IMR-90 (cell line): Measurements from ENCODE around the gene RAB40A. TPM values are rescaled to one million over a fixed set of nuclear protein-coding genes. Genes with fewer than 3 reads are reported as not detected.

Source experiments
- ATAC-seq: fragments of 200-7000 bp; cut with Tn5 transposase; 2 replicates; pipeline ENCODE4 v1.9.1; 2020; ENCODE audit warnings: low read depth, mild to moderate bottlenecking, moderate library complexity
- BruUV-seq: library from RNA; stranded (reverse); fragments of 400-500 nt; replicated peaks from 2 replicates; lab custom pipeline; 2021; lab: Mats Ljungman, UMichigan
- CTCF ChIA-PET: fragments of 300-600 bp; formaldehyde crosslinking; extraction: SDS; loops from one replicate; lab custom pipeline; 2021; ENCODE audit warnings: antibody characterized with exemption; lab: Yijun Ruan, JAX
- POLR2A ChIA-PET: fragments of 300-600 bp; sonication (Branson Sonifier 250); formaldehyde crosslinking; loops from one replicate; lab custom pipeline; 2022; ENCODE audit warnings: antibody characterized with exemption; ENCODE audit not compliant: unreplicated experiment; lab: Charles Lee
- DNase-seq: peaks from one replicate; pipeline ENCODE4 v3.0.0; 2013
- H2AFZ ChIP-seq: replicated peaks from 2 replicates; pipeline ENCODE3; 2013; ENCODE audit warnings: low read length, mild to moderate bottlenecking; ENCODE audit not compliant: poor library complexity
- H2AK5ac ChIP-seq: 2 replicates; pipeline ENCODE4 v1.6.1; 2013; ENCODE audit warnings: low read depth, low read length, inconsistent platforms
- H2AK9ac ChIP-seq: replicated peaks from 2 replicates; pipeline ENCODE3; 2013; ENCODE audit warnings: mild to moderate bottlenecking, low read depth, low read length, moderate library complexity; ENCODE audit not compliant: poor library complexity
- H2BK120ac ChIP-seq: 2 replicates; pipeline ENCODE4 v1.6.1; 2013; ENCODE audit warnings: low read depth, low read length, inconsistent platforms
- H2BK15ac ChIP-seq: 3 replicates; pipeline ENCODE4 v1.6.1; 2013; ENCODE audit warnings: low read depth, low read length, inconsistent platforms
- H2BK20ac ChIP-seq: 2 replicates; pipeline ENCODE4 v1.6.1; 2013; ENCODE audit warnings: low read depth, mild to moderate bottlenecking, inconsistent platforms, low read length, moderate library complexity
- H2BK5ac ChIP-seq: 2 replicates; pipeline ENCODE4 v1.6.1; 2013; ENCODE audit warnings: mild to moderate bottlenecking, low read depth, low read length, inconsistent platforms; ENCODE audit not compliant: poor library complexity, severe bottlenecking
- H3K14ac ChIP-seq: replicated peaks from 2 replicates; pipeline ENCODE4 v1.6.1; 2013; ENCODE audit warnings: low read depth, low read length, inconsistent platforms
- H3K18ac ChIP-seq: 2 replicates; pipeline ENCODE4 v1.6.1; 2013; ENCODE audit warnings: low read depth, low read length, control low read depth
- H3K23ac ChIP-seq: 2 replicates; pipeline ENCODE4 v1.6.1; 2013; ENCODE audit warnings: low read depth, low read length, inconsistent platforms
- H3K27ac ChIP-seq: 2 replicates; pipeline ENCODE4 v1.5.1; 2013; ENCODE audit warnings: mild to moderate bottlenecking, control low read depth, low read length; ENCODE audit not compliant: insufficient read depth
- H3K27me3 ChIP-seq: 2 replicates; pipeline ENCODE4 v1.6.1; 2013; ENCODE audit warnings: low read length; ENCODE audit not compliant: control insufficient read depth, insufficient read depth
- H3K36me3 ChIP-seq: 2 replicates; pipeline ENCODE4 v1.6.1; 2013; ENCODE audit warnings: low read length, mixed read lengths; ENCODE audit not compliant: control insufficient read depth, insufficient read depth
- H3K4ac ChIP-seq: 2 replicates; pipeline ENCODE4 v1.6.1; 2013; ENCODE audit warnings: low read depth, low read length, inconsistent platforms
- H3K4me1 ChIP-seq: 2 replicates; pipeline ENCODE4 v1.6.1; 2013; ENCODE audit warnings: low read length, mixed read lengths; ENCODE audit not compliant: control insufficient read depth, insufficient read depth
- H3K4me2 ChIP-seq: 2 replicates; pipeline ENCODE4 v1.6.1; 2013; ENCODE audit warnings: low read depth, mild to moderate bottlenecking, control low read depth, low read length, moderate library complexity
- H3K4me3 ChIP-seq: 2 replicates; pipeline ENCODE4 v1.5.1; 2013; ENCODE audit warnings: low read depth, mild to moderate bottlenecking, control low read depth, low read length, moderate library complexity; ENCODE audit not compliant: insufficient read depth
- H3K56ac ChIP-seq: 2 replicates; pipeline ENCODE4 v1.6.1; 2013; ENCODE audit warnings: low read length, inconsistent platforms; ENCODE audit not compliant: insufficient read depth; ENCODE audit errors: extremely low read depth
- H3K79me1 ChIP-seq, 2 experiments: 2 replicates each; pipeline ENCODE4 v1.6.1; 2013; ENCODE audit warnings: low read length in 2 of 2, inconsistent platforms in 1 of 2, low read depth in 1 of 2
- H3K9ac ChIP-seq: 2 replicates; pipeline ENCODE4 v1.6.1; 2013; ENCODE audit warnings: low read depth, low read length, control low read depth
- H3K9me1 ChIP-seq: 2 replicates; pipeline ENCODE4 v1.6.1; 2013; ENCODE audit warnings: low read length, inconsistent platforms; ENCODE audit not compliant: insufficient read depth
- H3K9me3 ChIP-seq: 2 replicates; pipeline ENCODE4 v1.6.1; 2013; ENCODE audit warnings: low read length; ENCODE audit not compliant: control insufficient read depth, insufficient read depth
- H4K20me1 ChIP-seq: 2 replicates; pipeline ENCODE4 v1.6.1; 2013; ENCODE audit warnings: low read length, inconsistent platforms; ENCODE audit not compliant: insufficient read depth
- H4K5ac ChIP-seq: 2 replicates; pipeline ENCODE4 v1.6.1; 2013; ENCODE audit warnings: mild to moderate bottlenecking, low read depth, low read length, control low read depth
- H4K8ac ChIP-seq, 2 experiments: 2 replicates each; pipeline ENCODE4 v1.6.1; 2013; ENCODE audit warnings: low read depth in 2 of 2, low read length in 2 of 2, control low read depth in 1 of 2, inconsistent platforms in 1 of 2
- H4K91ac ChIP-seq: 2 replicates; pipeline ENCODE4 v1.6.1; 2013; ENCODE audit warnings: low read depth, low read length, inconsistent platforms; ENCODE audit not compliant: insufficient read depth
- CTCF ChIP-seq: conservative IDR thresholded peaks from 2 replicates; pipeline ENCODE4 v1.5.1; 2012; ENCODE audit warnings: mild to moderate bottlenecking, low read depth, low read length, improper control_type of control experiment
- FOS ChIP-seq: fragments of 150-350 bp; IDR thresholded peaks from 2 replicates; pipeline ENCODE4 v1.6.1; 2016; ENCODE audit warnings: low read depth, low read length
- MAFK ChIP-seq: IDR thresholded peaks from 2 replicates; pipeline ENCODE4 v1.6.1; 2012; ENCODE audit warnings: low read depth, low read length, improper control_type of control experiment
- MAZ ChIP-seq: IDR thresholded peaks from 2 replicates; pipeline ENCODE4 v1.6.1; 2012; ENCODE audit warnings: low read depth, mild to moderate bottlenecking, low read length, improper control_type of control experiment, moderate library complexity, borderline replicate concordance
- MXI1 ChIP-seq: IDR thresholded peaks from 2 replicates; pipeline ENCODE4 v1.6.1; 2012; ENCODE audit warnings: low read depth, mild to moderate bottlenecking, low read length, moderate library complexity, borderline replicate concordance
- NFE2L2 ChIP-seq: fragments of 150-350 bp; IDR thresholded peaks from 2 replicates; pipeline ENCODE4 v1.6.1; 2016; ENCODE audit warnings: low read depth, mild to moderate bottlenecking, low read length
- POLR2A ChIP-seq: IDR thresholded peaks from 2 replicates; pipeline ENCODE4 v1.6.1; 2012; ENCODE audit warnings: mild to moderate bottlenecking, low read depth, low read length
- RCOR1 ChIP-seq: IDR thresholded peaks from 2 replicates; pipeline ENCODE4 v1.6.1; 2012; ENCODE audit warnings: mild to moderate bottlenecking, low read length, improper control_type of control experiment; ENCODE audit not compliant: insufficient replicate concordance
- RFX5 ChIP-seq: IDR thresholded peaks from 2 replicates; pipeline ENCODE4 v1.8.0; 2012; ENCODE audit warnings: low read depth, mild to moderate bottlenecking, low read length, moderate library complexity
- USF2 ChIP-seq: fragments of 150-350 bp; IDR thresholded peaks from 2 replicates; pipeline ENCODE4 v1.6.1; 2017; ENCODE audit warnings: mild to moderate bottlenecking, antibody characterized with exemption, low read length, low read depth
- WGBS, 2 experiments: methylation state at CpG; one replicate each; pipeline versions ENCODE4 v1.1.5 to v1.1.7; 2013; ENCODE audit warnings: missing lambda C conversion rate in 2 of 2; ENCODE audit not compliant: insufficient read length in 1 of 2; ENCODE audit errors: extremely low coverage in 2 of 2; 5-methylcytosine and 5-hydroxymethylcytosine counted together
- dilution Hi-C: fragments of 300-500 bp; cut with HindIII; formaldehyde crosslinking; loops from one replicate; pipeline ENCODE4 v1.14.3; 2018; ENCODE audit warnings: low sequenced_read_pairs; ENCODE audit not compliant: unreplicated experiment
- in situ Hi-C: fragments of 300-500 bp; cut with MboI; formaldehyde crosslinking; loops from 3 replicates; pipeline ENCODE4 v1.14.3; 2019; ENCODE audit warnings: low sequenced_read_pairs, inconsistent platforms, mixed read lengths
- intact Hi-C: fragments of 100-400 bp; cut with micrococcal nuclease; formaldehyde crosslinking; loops from 2 replicates; pipeline ENCODE4 v1.10.0; 2022
- polyA plus RNA-seq, 3 experiments: library from polyadenylated mRNA; depleted of rRNA; stranded (reverse); fragments of >200 nt; gene quantifications; 2 replicates each; pipeline ENCODE4 v1.2.3, GENCODE V29; 2012; ENCODE audit warnings: low replicate concordance in 1 of 3
- total RNA-seq: library from RNA; depleted of rRNA; stranded (reverse); fragments of >200 nt; gene quantifications from 2 replicates; pipeline ENCODE4 v1.2.3, GENCODE V29; 2012
- TF ChIP-seq, protein P1 (sequence below): fragments of 150-350 bp; IDR thresholded peaks from 2 replicates; pipeline ENCODE4 v1.6.1; 2016; ENCODE audit warnings: low read depth, mild to moderate bottlenecking, low read length, moderate library complexity, borderline replicate concordance

RAB40A gene
- total and polyA plus RNA-seq, 2 of the 4 experiments (the other 2 are of a cell fraction): under 0.01 to 0.26 TPM

- H4K20me1 ChIP-seq: no peaks in the 10 kb centered on the region
- no peak overlapping the region for H4K91ac ChIP-seq
- no peaks in the 10 kb centered on the region for H3K9me1 ChIP-seq
- no CpG with 5 or more reads among the region's 1 CpG for WGBS, 2 experiments
- H3K56ac ChIP-seq: no peak overlapping the region
- no peak overlapping the region for H4K5ac ChIP-seq
- H2AFZ ChIP-seq: no peak overlapping the region
- BruUV-seq: no TSS peak
- no peak overlapping the region for H3K4me2 ChIP-seq
- H3K27ac ChIP-seq: no peak overlapping the region
- no peak overlapping the region for H2AK5ac ChIP-seq
- no peak overlapping the region for H4K8ac ChIP-seq
- no peak overlapping the region for H3K4me3 ChIP-seq
- intact Hi-C loops (no loop called here), in situ Hi-C loops (no loop called here), dilution Hi-C loops (no loop called here)
- TF ChIP-seq USF2 (no peak), MAFK (no peak), MXI1 (no peak), FOS (no peak), RFX5 (no peak), MAZ (no peak), CTCF (no peak), POLR2A (no peak), RCOR1 (no peak), NFE2L2 (no peak)
- TF ChIP-seq, protein P1, sequence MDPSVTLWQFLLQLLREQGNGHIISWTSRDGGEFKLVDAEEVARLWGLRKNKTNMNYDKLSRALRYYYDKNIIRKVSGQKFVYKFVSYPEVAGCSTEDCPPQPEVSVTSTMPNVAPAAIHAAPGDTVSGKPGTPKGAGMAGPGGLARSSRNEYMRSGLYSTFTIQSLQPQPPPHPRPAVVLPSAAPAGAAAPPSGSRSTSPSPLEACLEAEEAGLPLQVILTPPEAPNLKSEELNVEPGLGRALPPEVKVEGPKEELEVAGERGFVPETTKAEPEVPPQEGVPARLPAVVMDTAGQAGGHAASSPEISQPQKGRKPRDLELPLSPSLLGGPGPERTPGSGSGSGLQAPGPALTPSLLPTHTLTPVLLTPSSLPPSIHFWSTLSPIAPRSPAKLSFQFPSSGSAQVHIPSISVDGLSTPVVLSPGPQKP: no peak
- no peak for ATAC-seq
- H3K79me1 ChIP-seq: no peaks in the 10 kb centered on the region
- ChIA-PET POLR2A (no interaction called here), CTCF (no interaction called here)
- no peak for DNase-seq
- no peak overlapping the region for H2AK9ac ChIP-seq
- H3K23ac ChIP-seq: no peak overlapping the region
- H3K18ac ChIP-seq: no peak overlapping the region
- H3K4me1 ChIP-seq: no peaks in the 10 kb centered on the region
- H2BK5ac ChIP-seq: no peak overlapping the region
- no peak overlapping the region for H2BK20ac ChIP-seq
- no peaks in the 10 kb centered on the region for H3K9me3 ChIP-seq
- H3K9ac ChIP-seq: no peak overlapping the region
- no peak overlapping the region for H3K4ac ChIP-seq
- H2BK120ac ChIP-seq: no peak overlapping the region
- H3K27me3 ChIP-seq: no peaks in the 10 kb centered on the region
- no peak overlapping the region for H2BK15ac ChIP-seq
- no peaks in the 10 kb centered on the region for H3K36me3 ChIP-seq
- H3K14ac ChIP-seq: no peak overlapping the region
These were observed 41.0 kb upstream of the RAB40A start for GRCh38 chrX:103560256-103560655.
